Omental fat pad (tissue), 4 donors: ENCODE results near the gene RHBDF2. TPM values are rescaled to one million over a fixed set of nuclear protein-coding genes. Genes with fewer than 3 reads are reported as not detected.

Experiments used
- ATAC-seq: fragments of 150-250 bp; one replicate; pipeline ENCODE4 v1.9.1; 2016; ENCODE audit warnings: mild to moderate bottlenecking, moderate library complexity; ENCODE audit not compliant: low FRiP score
- DNase-seq: peaks from one replicate; pipeline ENCODE4 v3.0.0-alpha.2; 2019; ENCODE audit warnings: low spot score
- total RNA-seq, 4 donors: library from RNA; depleted of rRNA; stranded (reverse); fragments of >200 nt; gene quantifications; one replicate each; pipeline ENCODE4 v1.1.0, GENCODE V29; 2016
- TF ChIP-seq, protein P1 (sequence below), 3 donors: fragments of 450-650 bp; IDR thresholded peaks; one replicate each; pipeline ENCODE4 v1.5.1; 2016 to 2017; ENCODE audit warnings: antibody characterized with exemption in 3 of 3, mild to moderate bottlenecking in 3 of 3, moderate library complexity in 2 of 3

The RHBDF2 gene
- total RNA-seq, 4 donors from 2014 or later: 29.9 to 77.9 (median 56.7) TPM

DNA sequence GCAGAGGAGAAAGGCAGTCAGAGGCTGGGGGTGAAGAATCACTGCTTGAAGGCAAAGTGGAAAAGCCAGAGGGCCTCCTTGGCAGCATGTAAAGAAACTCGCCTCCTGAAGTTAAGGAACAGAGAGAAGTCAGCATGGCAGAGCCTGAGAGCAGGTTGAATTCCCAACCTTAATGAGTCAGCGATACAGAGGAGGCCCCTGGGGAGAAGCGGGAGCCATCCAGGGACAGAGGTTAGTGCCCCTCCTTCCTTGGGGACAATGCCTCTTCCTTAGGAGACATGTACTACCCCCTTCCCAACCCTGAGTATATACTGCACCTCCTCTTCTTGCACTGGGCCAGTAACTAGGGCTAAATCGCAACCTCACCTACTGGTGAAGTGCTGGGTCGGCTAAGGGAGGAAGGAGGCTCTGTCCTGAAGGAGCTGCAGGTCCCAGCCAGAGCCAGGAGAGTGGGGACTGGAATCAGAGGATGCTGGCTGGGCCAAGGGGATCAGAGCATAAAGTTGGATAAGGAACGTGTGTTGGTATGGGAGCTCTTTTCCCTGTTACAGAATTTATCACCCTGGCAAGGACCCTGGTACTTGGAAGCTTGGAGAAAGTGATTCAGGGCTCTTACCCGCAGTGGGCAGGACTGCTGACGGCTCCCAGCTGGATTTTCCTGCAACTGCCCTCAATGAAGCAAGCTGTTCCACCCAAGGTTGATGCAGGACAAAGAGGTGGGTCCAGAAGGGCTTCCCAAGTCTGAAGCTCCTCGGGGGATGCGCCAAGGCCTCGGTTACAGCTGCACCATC is 39.3 kb downstream of the RHBDF2 start:
- TF ChIP-seq, protein P1, sequence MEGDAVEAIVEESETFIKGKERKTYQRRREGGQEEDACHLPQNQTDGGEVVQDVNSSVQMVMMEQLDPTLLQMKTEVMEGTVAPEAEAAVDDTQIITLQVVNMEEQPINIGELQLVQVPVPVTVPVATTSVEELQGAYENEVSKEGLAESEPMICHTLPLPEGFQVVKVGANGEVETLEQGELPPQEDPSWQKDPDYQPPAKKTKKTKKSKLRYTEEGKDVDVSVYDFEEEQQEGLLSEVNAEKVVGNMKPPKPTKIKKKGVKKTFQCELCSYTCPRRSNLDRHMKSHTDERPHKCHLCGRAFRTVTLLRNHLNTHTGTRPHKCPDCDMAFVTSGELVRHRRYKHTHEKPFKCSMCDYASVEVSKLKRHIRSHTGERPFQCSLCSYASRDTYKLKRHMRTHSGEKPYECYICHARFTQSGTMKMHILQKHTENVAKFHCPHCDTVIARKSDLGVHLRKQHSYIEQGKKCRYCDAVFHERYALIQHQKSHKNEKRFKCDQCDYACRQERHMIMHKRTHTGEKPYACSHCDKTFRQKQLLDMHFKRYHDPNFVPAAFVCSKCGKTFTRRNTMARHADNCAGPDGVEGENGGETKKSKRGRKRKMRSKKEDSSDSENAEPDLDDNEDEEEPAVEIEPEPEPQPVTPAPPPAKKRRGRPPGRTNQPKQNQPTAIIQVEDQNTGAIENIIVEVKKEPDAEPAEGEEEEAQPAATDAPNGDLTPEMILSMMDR (IDR thresholded peaks at IDR 0.05): no peak
- no peak for DNase-seq
- no peak for ATAC-seq

DNA sequence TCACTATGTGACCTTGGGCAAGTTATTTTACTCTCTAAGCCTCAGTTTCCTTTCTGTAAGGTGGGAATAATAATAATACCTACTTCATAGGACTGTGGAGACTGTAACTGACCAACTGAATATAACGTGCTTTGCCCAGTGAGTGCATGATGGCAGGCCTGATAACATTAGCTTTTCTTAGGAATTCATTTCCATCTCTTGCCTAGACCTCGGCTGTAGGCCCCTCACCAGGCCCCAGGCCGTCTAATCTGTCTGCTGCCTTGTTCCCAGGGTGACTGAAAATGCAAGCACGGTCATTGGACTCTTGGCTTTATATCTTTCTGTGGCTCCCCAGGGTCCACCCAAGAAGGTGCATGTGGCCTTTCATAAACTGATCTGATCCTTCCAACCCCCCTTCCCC is 41.5 kb downstream of the RHBDF2 start:
- no peak for DNase-seq
- TF ChIP-seq, protein P1 (IDR thresholded peaks at IDR 0.05): no peak

GRCh38 chr17:76458580-76459490 is 42.4 kb downstream of the RHBDF2 start:
- no peak for DNase-seq
- ATAC-seq: no peak
- TF ChIP-seq, protein P1 (IDR thresholded peaks at IDR 0.05): no peak

More for the DNA sequence above, 41.5 kb downstream of the RHBDF2 start:
- no peak for ATAC-seq

DNA sequence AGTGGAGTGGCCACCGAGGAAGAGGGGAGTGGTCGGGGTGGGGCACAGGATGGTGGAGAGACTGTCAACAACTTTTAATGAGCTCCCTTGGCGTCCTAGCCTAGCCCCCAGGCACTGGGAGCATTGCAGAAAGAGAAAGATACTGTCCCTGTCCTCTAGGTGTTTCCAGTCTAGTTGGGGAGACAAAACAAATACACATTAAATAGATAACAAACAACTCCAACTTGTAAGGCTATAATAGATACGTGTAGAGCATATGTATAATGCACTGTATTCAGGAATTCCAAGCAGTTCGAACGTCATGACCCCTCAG is 47.8 kb downstream of the RHBDF2 start:
- DNase-seq: no peak
- no peak for ATAC-seq
- TF ChIP-seq, protein P1 (IDR thresholded peaks at IDR 0.05): no peak

GRCh38 chr17:76452660-76453430 is 48.4 kb downstream of the RHBDF2 start, which contains the start of gene UBE2O:
Gene UBE2O (minus strand): TSS chr17:76453152. CDS start chr17:76453141, 11 bp downstream.
- DNase-seq: peak; percentile 52
- ATAC-seq: peak; percentile 87

DNA sequence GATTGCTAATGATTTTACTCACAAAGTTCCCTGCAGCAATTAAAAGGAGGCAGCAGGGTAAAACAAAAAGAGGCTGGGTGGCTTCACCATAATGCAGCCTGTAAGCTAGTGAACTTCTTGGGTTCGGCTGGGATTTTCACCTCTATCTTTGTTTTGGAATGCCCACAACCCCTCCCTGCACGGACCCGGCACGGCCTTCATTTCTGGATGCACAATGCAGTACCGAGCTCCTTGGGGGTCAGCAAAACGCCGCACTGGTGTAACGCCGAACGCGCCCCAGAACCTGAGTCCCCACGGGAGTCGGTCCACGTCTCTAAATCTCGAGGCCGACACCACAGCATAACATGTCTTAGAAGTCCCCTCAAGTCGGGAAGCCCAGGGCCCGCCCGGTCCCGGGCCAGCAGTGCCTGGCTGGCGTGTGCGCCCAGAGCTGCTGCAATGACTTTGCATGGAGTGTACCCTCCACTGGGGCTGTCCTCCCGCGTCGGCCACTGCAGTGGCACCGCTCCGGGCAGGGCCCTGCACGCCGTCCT is 49.0 kb downstream of the RHBDF2 start:
- DNase-seq: no peak
- peak; percentile 57 for ATAC-seq

More at GRCh38 chr17:76452660-76453430, 48.4 kb downstream of the RHBDF2 start, which contains the start of gene UBE2O:
- TF ChIP-seq, protein P1 (IDR thresholded peaks at IDR 0.05): no peak

More for the DNA sequence above, 49.0 kb downstream of the RHBDF2 start:
- TF ChIP-seq, protein P1 (IDR thresholded peaks at IDR 0.05): no peak
